GM23338 (cell line): ENCODE data around the gene SLC13A4. TPM values are rescaled to one million over a fixed set of nuclear protein-coding genes. Genes with fewer than 3 reads are reported as not detected.

Source experiments
- ATAC-seq: fragments of 200-7000 bp; cut with Tn5 transposase; 3 replicates; pipeline ENCODE4 v1.9.1; 2020
- DNase-seq: peaks from one replicate; pipeline ENCODE4 v3.0.0-alpha.2; 2015; ENCODE audit warnings: low spot score
- H2AFZ ChIP-seq: fragments of 200-600 bp; sonication (generic); 2 replicates; pipeline ENCODE4 v1.8.0; 2016; ENCODE audit warnings: antibody characterized with exemption, mild to moderate bottlenecking, moderate library complexity
- H3F3A ChIP-seq: fragments of 200-600 bp; sonication (generic); replicated peaks from 2 replicates; pipeline ENCODE4 v1.8.0; 2017; ENCODE audit warnings: antibody characterized with exemption, mixed run types, low read depth
- H3K27ac ChIP-seq: fragments of 200-600 bp; sonication (generic); 2 replicates; pipeline ENCODE4 v1.6.1; 2016; ENCODE audit warnings: low read depth
- H3K27me3 ChIP-seq: fragments of 200-600 bp; sonication (generic); 2 replicates; pipeline ENCODE4 v1.8.0; 2016; ENCODE audit warnings: mild to moderate bottlenecking, mixed run types, moderate library complexity; ENCODE audit not compliant: insufficient read depth
- H3K36me3 ChIP-seq: fragments of 200-600 bp; sonication (generic); 2 replicates; pipeline ENCODE4 v1.8.0; 2016; ENCODE audit warnings: mild to moderate bottlenecking; ENCODE audit not compliant: insufficient read depth
- H3K4me1 ChIP-seq: fragments of 200-600 bp; sonication (generic); 2 replicates; pipeline ENCODE4 v1.8.0; 2016; ENCODE audit warnings: mild to moderate bottlenecking, moderate library complexity; ENCODE audit not compliant: insufficient read depth
- H3K4me2 ChIP-seq: fragments of 200-600 bp; sonication (generic); 2 replicates; pipeline ENCODE4 v1.7.1; 2017; ENCODE audit warnings: mixed run types
- H3K4me3 ChIP-seq: fragments of 200-600 bp; sonication (generic); 2 replicates; pipeline ENCODE4 v1.6.1; 2016; ENCODE audit warnings: mixed run types
- H3K79me2 ChIP-seq: fragments of 200-600 bp; sonication (generic); replicated peaks from 2 replicates; pipeline ENCODE4 v1.8.0; 2017; ENCODE audit warnings: mild to moderate bottlenecking; ENCODE audit not compliant: insufficient read depth
- H3K9me2 ChIP-seq: fragments of 200-600 bp; sonication (generic); 2 replicates; pipeline ENCODE4 v1.8.0; 2017; ENCODE audit not compliant: insufficient read depth
- H4K20me1 ChIP-seq: fragments of 200-600 bp; sonication (generic); replicated peaks from 2 replicates; pipeline ENCODE4 v1.8.0; 2017; ENCODE audit warnings: mild to moderate bottlenecking; ENCODE audit not compliant: insufficient read depth
- H3K27ac Mint-ChIP-seq: 2 replicates; pipeline ENCODE4 v1.8.0; 2020; ENCODE audit warnings: inconsistent platforms, mild to moderate bottlenecking, moderate library complexity, mixed read lengths
- H3K27me3 Mint-ChIP-seq: 3 replicates; pipeline ENCODE4 v1.8.0; 2022; ENCODE audit warnings: low read depth, mild to moderate bottlenecking, moderate library complexity, mixed read lengths, inconsistent platforms; ENCODE audit not compliant: insufficient read depth, poor library complexity
- H3K36me3 Mint-ChIP-seq: 3 replicates; pipeline ENCODE4 v1.8.0; 2021; ENCODE audit warnings: low read depth, mild to moderate bottlenecking, inconsistent platforms, moderate library complexity, mixed read lengths
- H3K4me1 Mint-ChIP-seq: 3 replicates; pipeline ENCODE4 v1.8.0; 2020; ENCODE audit warnings: mild to moderate bottlenecking, inconsistent platforms, mixed read lengths
- H3K4me3 Mint-ChIP-seq: 3 replicates; pipeline ENCODE4 v1.8.0; 2021; ENCODE audit warnings: moderate library complexity, mild to moderate bottlenecking, inconsistent platforms, mixed read lengths
- H3K9me3 Mint-ChIP-seq: 3 replicates; pipeline ENCODE4 v1.8.0; 2020; ENCODE audit warnings: moderate library complexity, mild to moderate bottlenecking, inconsistent platforms, mixed read lengths
- CREB1 ChIP-seq: fragments of 250-450 bp; sonication (Bioruptor Pico); IDR thresholded peaks from 2 replicates; pipeline ENCODE4 v1.5.0; 2020; ENCODE audit warnings: low read depth, mild to moderate bottlenecking, moderate library complexity
- EZH2 ChIP-seq: fragments of 200-600 bp; sonication (generic); IDR thresholded peaks from one replicate; pipeline ENCODE4 v1.8.0; 2017; ENCODE audit warnings: antibody characterized with exemption, mild to moderate bottlenecking, low read depth; ENCODE audit not compliant: unreplicated experiment
- ZNF462 ChIP-seq: fragments of 250-450 bp; sonication (Bioruptor Pico); IDR thresholded peaks from 2 replicates; pipeline ENCODE4 v1.5.0; 2020; ENCODE audit warnings: mild to moderate bottlenecking, moderate library complexity
- polyA plus RNA-seq: library from polyadenylated mRNA; unstranded; fragments of >200 nt; fragmentation: Nextera tagmentation; extraction: Ambion mirVana; gene quantifications from 2 replicates; pipeline ENCODE4 v1.2.1, GENCODE V29; 2016
- total RNA-seq: library from RNA; depleted of rRNA; stranded (reverse); fragments of >200 nt; shearing (Covaris generic); gene quantifications from 2 replicates; pipeline ENCODE4 v1.2.3, GENCODE V29; 2014

SLC13A4 gene
- total and polyA plus RNA-seq, 2 experiments from 2014 or later, result 1.7 to 2.3 TPM

- no peak for TF ChIP-seq ZNF462 (CRISPR knock-in tag)
- no peak for TF ChIP-seq CREB1 (CRISPR knock-in tag)
Measured at GRCh38 chr7:135678612-135679575, 49.1 kb downstream of the SLC13A4 start (continued).

GRCh38 chr7:135673360-135673706 is 54.7 kb downstream of the SLC13A4 start:
- Histone ChIP-seq H2AFZ (no peak overlapping the region), H3K4me1 (no peaks in the 10 kb centered on the region), H3K4me3 (no peak overlapping the region), H3K79me2 (peaks cover 61% of the 10 kb centered on the region), H3K36me3 (no peaks in the 10 kb centered on the region), H3K27ac (no peak overlapping the region), H3F3A (no peaks in the 10 kb centered on the region), H3K9me2 (no peaks in the 10 kb centered on the region), H3K4me2 (no peak overlapping the region), H4K20me1 (0 out of 2 replicates have a peak, but pooled peaks cover 5% of the 10 kb centered on the region), H3K27me3 (no peaks in the 10 kb centered on the region)
- Mint-ChIP-seq H3K4me3 (no peak overlapping the region), H3K27me3 (no peaks in the 10 kb centered on the region), H3K9me3 (no peaks in the 10 kb centered on the region; the same call in 2 of the 3 replicates), H3K27ac (no peak overlapping the region), H3K4me1 (peaks cover 6% of the 10 kb centered on the region), H3K36me3 (peaks cover 22% of the 10 kb centered on the region)
- DNase-seq (no peak), ATAC-seq (no peak)
- TF ChIP-seq EZH2, result no peak
